Measurements from ENCODE around the gene CDC25A. TPM values are rescaled to one million over a fixed set of nuclear protein-coding genes. Genes with fewer than 3 reads are reported as not detected.

The CDC25A gene
- total RNA-seq, 1 donor from 2014 or later = 52.6 TPM

DNA sequence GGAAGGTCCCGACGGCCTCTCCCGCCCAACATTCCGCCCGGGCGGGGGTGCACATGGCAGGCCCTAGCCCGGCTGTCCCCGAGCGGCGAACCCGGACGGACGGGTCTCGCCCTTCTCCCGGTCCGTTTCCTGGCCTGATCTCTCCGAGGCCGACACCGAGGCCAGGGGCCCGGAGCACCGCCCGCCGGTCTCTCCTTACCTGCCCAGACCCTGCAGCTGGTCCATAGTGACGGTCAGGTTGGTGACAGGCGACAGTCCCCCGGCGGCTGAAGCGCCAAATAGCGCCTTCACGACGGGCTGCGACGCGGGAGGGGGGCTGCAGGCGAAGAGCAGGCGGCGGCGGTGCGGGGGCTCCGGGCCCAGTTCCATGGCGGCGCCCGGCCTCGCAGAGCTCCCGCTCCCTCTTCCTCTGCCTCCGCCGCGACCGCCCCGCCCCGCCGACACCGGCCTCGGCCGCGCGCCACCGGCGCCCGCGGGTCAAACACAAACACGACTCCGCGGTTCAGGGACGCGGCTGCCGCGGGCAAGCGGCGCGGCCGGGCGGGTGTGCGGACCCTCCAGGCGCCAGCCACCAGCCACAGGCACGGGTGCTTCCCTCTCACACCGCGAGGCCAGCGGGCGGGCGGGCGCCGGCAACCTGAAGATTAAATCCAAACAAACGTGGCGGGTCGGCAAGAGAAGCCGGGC is 495 bp downstream of the CDC25A start:
- Mint-ChIP-seq H3K4me1 (ENCODE audit: low read depth) (peaks cover 40% of the 10 kb centered on the region), H3K4me3 (peak overlapping the region; percentile 96), H3K27ac (peak overlapping the region; percentile 92), H3K27me3 (ENCODE audit: insufficient read depth) (peaks cover 1% of the 10 kb centered on the region), H3K36me3 (ENCODE audit: low read depth) (peaks cover 20% of the 10 kb centered on the region), H3K9me3 (no peaks in the 10 kb centered on the region)
- DNase-seq (ENCODE audit: low spot score) = no peak
- intact Hi-C loops (cut with micrococcal nuclease) = loop anchor here (1.0 to 2.0 kb wide), 13 partner anchors 54 to 1211 kb away; partner anchors contain the start of genes CCDC12, CCDC51, DHX30 and ELP6

DNA sequence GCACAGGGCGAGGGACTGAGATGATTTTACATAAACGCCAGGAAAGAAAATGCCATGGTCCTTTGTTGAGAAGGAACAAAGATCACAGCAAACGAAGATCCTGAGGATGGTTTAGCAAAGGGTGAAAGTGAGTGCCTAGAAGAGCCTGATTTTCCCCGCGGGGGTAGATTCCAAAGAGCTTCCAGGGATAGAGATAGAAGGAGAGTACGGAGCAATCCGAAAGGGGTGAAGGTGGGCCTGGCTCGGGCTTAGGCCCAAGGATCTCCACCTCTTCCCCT is 977 bp downstream of the CDC25A start:
- intact Hi-C loops (cut with micrococcal nuclease) = no loop called here
- no peaks in the 10 kb centered on the region for H3K27me3 Mint-ChIP-seq (ENCODE audit: insufficient read depth)
- peak overlapping the region; percentile 89 for H3K4me3 Mint-ChIP-seq
- H3K27ac Mint-ChIP-seq = peak overlapping the region; percentile 76
- peaks cover 45% of the 10 kb centered on the region for H3K4me1 Mint-ChIP-seq (ENCODE audit: low read depth)
- H3K36me3 Mint-ChIP-seq (ENCODE audit: low read depth) = peaks cover 24% of the 10 kb centered on the region
- no peak for DNase-seq (ENCODE audit: low spot score)
- H3K9me3 Mint-ChIP-seq = no peaks in the 10 kb centered on the region

GRCh38 chr3:48186631-48187300 is 1.5 kb downstream of the CDC25A start:
- peak overlapping the region; percentile 76 for H3K27ac Mint-ChIP-seq
- DNase-seq (ENCODE audit: low spot score) = no peak
- H3K36me3 Mint-ChIP-seq (ENCODE audit: low read depth) = peaks cover 29% of the 10 kb centered on the region
- H3K9me3 Mint-ChIP-seq = no peaks in the 10 kb centered on the region
- H3K4me1 Mint-ChIP-seq (ENCODE audit: low read depth) = peaks cover 50% of the 10 kb centered on the region
- intact Hi-C loops (cut with micrococcal nuclease) = no loop called here
- H3K4me3 Mint-ChIP-seq = peak overlapping the region; percentile 89
- H3K27me3 Mint-ChIP-seq (ENCODE audit: insufficient read depth) = no peaks in the 10 kb centered on the region

DNA sequence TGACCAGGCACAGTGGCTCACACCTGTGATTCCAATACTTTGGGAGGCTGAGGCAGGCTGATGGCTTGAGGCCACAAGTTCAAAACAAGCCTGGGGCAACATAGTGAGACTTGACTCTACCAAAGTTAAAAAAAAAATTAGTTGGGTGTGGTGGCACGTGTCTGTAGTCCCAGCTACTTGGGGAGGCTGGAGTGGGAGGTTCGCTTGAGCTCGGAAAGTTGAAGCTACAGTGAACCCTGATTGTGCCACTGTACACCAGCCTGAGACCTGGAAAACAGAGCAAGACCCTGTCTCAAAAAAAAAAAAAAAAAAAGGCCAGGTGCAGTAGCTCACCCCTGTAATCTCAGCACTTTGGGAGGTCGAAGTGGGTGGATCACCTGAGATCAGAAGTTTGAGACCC is 3.1 kb downstream of the CDC25A start:
- H3K27me3 Mint-ChIP-seq (ENCODE audit: insufficient read depth) = no peaks in the 10 kb centered on the region
- H3K4me3 Mint-ChIP-seq = no peak overlapping the region
- no peaks in the 10 kb centered on the region for H3K9me3 Mint-ChIP-seq
- H3K4me1 Mint-ChIP-seq (ENCODE audit: low read depth) = peaks cover 57% of the 10 kb centered on the region
- peaks cover 40% of the 10 kb centered on the region for H3K36me3 Mint-ChIP-seq (ENCODE audit: low read depth)
- intact Hi-C loops (cut with micrococcal nuclease) = no loop called here
- peak overlapping the region; percentile 12 for H3K27ac Mint-ChIP-seq
- no peak for DNase-seq (ENCODE audit: low spot score)

DNA sequence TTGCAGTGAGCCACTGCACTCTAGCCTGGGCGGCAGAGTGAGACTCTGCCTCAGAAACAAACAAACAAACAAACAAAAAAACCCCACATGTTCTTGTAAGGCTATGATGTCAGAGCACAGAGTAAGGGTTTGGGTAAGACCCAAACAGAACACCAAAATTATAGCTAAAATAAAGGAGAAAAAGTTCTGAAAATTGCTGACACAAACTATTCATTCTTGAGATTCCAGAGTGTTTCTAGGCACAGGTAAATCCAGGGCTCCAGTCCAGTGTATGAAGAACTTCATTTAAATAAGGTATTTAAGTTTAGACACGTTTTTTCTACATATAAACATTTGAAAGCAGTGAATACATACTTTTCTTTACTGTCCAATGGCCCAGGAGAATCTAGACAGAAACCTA is 3.9 kb downstream of the CDC25A start:
- Mint-ChIP-seq H3K9me3 (no peaks in the 10 kb centered on the region), H3K27ac (no peak overlapping the region), H3K36me3 (ENCODE audit: low read depth) (peaks cover 41% of the 10 kb centered on the region), H3K4me3 (no peak overlapping the region), H3K27me3 (ENCODE audit: insufficient read depth) (no peaks in the 10 kb centered on the region), H3K4me1 (ENCODE audit: low read depth) (peaks cover 58% of the 10 kb centered on the region)
- intact Hi-C loops (cut with micrococcal nuclease) = no loop called here
- no peak for DNase-seq (ENCODE audit: low spot score)

- Mint-ChIP-seq H3K4me1 (ENCODE audit: low read depth) (peaks cover 40% of the 10 kb centered on the region), H3K36me3 (ENCODE audit: low read depth) (peaks cover 51% of the 10 kb centered on the region), H3K4me3 (no peak overlapping the region), H3K27me3 (ENCODE audit: insufficient read depth) (no peaks in the 10 kb centered on the region), H3K9me3 (no peaks in the 10 kb centered on the region), H3K27ac (no peak overlapping the region)
- intact Hi-C loops (cut with micrococcal nuclease) = no loop called here
- no peak for DNase-seq (ENCODE audit: low spot score)
Observed at GRCh38 chr3:48180531-48181253, 7.5 kb downstream of the CDC25A start.

DNA sequence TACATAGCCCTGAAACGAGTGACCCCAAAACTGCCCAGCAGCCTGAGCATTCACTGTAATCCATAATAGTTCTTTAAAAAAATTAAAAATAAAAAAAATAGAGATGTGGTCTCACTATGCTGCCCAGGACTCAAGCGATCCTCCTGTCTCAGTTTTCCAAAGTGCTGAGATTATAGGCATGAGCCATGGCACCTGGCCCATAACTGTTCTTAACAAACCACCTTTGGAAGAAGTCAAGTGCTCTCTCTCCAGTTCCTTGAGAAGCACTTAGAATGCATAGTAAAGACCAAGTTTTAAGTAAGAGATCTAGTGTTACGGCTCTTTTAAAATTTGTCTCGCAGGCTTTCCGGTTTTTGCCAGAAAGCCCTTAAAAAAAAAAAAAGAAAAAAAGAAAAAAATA is 8.2 kb downstream of the CDC25A start:
- H3K27ac Mint-ChIP-seq = no peak overlapping the region
- peaks cover 36% of the 10 kb centered on the region for H3K4me1 Mint-ChIP-seq (ENCODE audit: low read depth)
- H3K27me3 Mint-ChIP-seq (ENCODE audit: insufficient read depth) = no peaks in the 10 kb centered on the region
- no peaks in the 10 kb centered on the region for H3K9me3 Mint-ChIP-seq
- no peak for DNase-seq (ENCODE audit: low spot score)
- intact Hi-C loops (cut with micrococcal nuclease) = no loop called here
- H3K4me3 Mint-ChIP-seq = no peak overlapping the region
- H3K36me3 Mint-ChIP-seq (ENCODE audit: low read depth) = peaks cover 52% of the 10 kb centered on the region

- Mint-ChIP-seq H3K9me3 (no peaks in the 10 kb centered on the region), H3K27ac (no peak overlapping the region), H3K27me3 (ENCODE audit: insufficient read depth) (no peaks in the 10 kb centered on the region), H3K36me3 (ENCODE audit: low read depth) (peaks cover 64% of the 10 kb centered on the region), H3K4me3 (no peak overlapping the region), H3K4me1 (ENCODE audit: low read depth) (peaks cover 38% of the 10 kb centered on the region)
- intact Hi-C loops (cut with micrococcal nuclease) = no loop called here
- no peak for DNase-seq (ENCODE audit: low spot score)
Observed at GRCh38 chr3:48178072-48178471, 10.1 kb downstream of the CDC25A start.

DNA sequence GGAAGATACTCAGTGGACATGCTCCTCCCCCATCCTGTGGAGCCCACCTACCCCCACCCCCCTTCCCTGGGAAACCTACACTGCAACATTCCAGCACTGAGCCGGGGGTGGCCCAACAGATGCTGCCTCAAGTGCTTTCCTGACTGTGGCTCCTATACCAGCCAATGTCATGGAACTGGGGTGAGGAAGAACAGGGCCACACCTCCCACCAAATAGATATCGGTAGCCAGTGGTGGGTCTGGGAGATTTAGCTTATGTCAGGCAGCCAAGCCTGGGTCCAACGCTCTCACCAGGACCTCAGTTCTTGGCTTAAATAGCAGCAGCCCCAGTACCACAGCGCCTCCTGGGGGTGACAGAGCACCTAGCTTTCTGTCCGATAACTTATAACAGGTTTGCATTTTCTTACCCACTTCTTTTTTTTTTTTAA is 30.3 kb downstream of the CDC25A start:
- Mint-ChIP-seq H3K27me3 (ENCODE audit: insufficient read depth) (no peaks in the 10 kb centered on the region), H3K4me3 (no peak overlapping the region), H3K4me1 (ENCODE audit: low read depth) (no peaks in the 10 kb centered on the region), H3K9me3 (no peaks in the 10 kb centered on the region), H3K27ac (no peak overlapping the region), H3K36me3 (ENCODE audit: low read depth) (peaks cover 21% of the 10 kb centered on the region)
- intact Hi-C loops (cut with micrococcal nuclease) = no loop called here
- peak; percentile 28 for DNase-seq (ENCODE audit: low spot score)

GRCh38 chr3:48157202-48157840 is 30.9 kb downstream of the CDC25A start:
- H3K4me3 Mint-ChIP-seq = no peak overlapping the region
- intact Hi-C loops (cut with micrococcal nuclease) = no loop called here
- H3K27ac Mint-ChIP-seq = no peak overlapping the region
- no peak for DNase-seq (ENCODE audit: low spot score)
- no peaks in the 10 kb centered on the region for H3K27me3 Mint-ChIP-seq (ENCODE audit: insufficient read depth)
- peaks cover 21% of the 10 kb centered on the region for H3K36me3 Mint-ChIP-seq (ENCODE audit: low read depth)
- H3K4me1 Mint-ChIP-seq (ENCODE audit: low read depth) = no peaks in the 10 kb centered on the region
- H3K9me3 Mint-ChIP-seq = no peaks in the 10 kb centered on the region

DNA sequence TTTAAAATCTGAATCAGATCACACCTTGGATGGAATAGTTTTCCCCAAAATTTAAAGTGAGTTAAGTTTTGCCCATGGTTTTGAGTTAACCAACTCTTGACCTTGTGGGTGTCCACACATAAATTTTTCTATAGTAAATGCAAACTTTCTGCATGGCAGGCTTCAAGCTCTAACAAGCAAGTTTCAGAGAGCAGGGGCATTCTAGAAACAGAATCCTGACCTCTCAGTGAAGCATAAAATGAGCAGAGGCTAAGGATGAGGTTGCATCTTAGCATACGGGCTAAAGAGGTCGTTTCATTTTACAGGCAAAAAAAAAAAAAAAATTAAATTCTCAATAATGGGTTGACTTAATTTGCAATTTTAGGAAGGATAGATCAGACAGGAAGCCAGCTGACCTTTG is 32.1 kb downstream of the CDC25A start:
- peaks cover 16% of the 10 kb centered on the region for H3K36me3 Mint-ChIP-seq (ENCODE audit: low read depth)
- DNase-seq (ENCODE audit: low spot score) = no peak
- intact Hi-C loops (cut with micrococcal nuclease) = no loop called here
- H3K27ac Mint-ChIP-seq = no peak overlapping the region
- H3K4me1 Mint-ChIP-seq (ENCODE audit: low read depth) = peaks cover 7% of the 10 kb centered on the region
- no peak overlapping the region for H3K4me3 Mint-ChIP-seq
- H3K9me3 Mint-ChIP-seq = no peaks in the 10 kb centered on the region
- H3K27me3 Mint-ChIP-seq (ENCODE audit: insufficient read depth) = no peaks in the 10 kb centered on the region

GRCh38 chr3:48155122-48155521 is 33.1 kb downstream of the CDC25A start:
- H3K4me3 Mint-ChIP-seq = no peak overlapping the region
- no peak for DNase-seq (ENCODE audit: low spot score)
- intact Hi-C loops (cut with micrococcal nuclease) = no loop called here
- peaks cover 12% of the 10 kb centered on the region for H3K36me3 Mint-ChIP-seq (ENCODE audit: low read depth)
- H3K27me3 Mint-ChIP-seq (ENCODE audit: insufficient read depth) = no peaks in the 10 kb centered on the region
- H3K27ac Mint-ChIP-seq = no peak overlapping the region
- peaks cover 10% of the 10 kb centered on the region for H3K4me1 Mint-ChIP-seq (ENCODE audit: low read depth)
- H3K9me3 Mint-ChIP-seq = no peaks in the 10 kb centered on the region

Measured in activated T-helper 1 cell treated with anti-CD3 and anti-CD28 coated beads, Interleukin-12 subunit alpha, Interleukin-12 subunit beta, Interleukin-2, Interleukin-4 antibody, amounts not matched to agents 30 ng/mL and 10 ng/mL and 1 ng/mL, durations not matched to agents 14 hours and 24 hours and 36 hours (primary cell).